Measurements from ENCODE around the gene SLC13A3. TPM values are rescaled to one million over a fixed set of nuclear protein-coding genes. Genes with fewer than 3 reads are reported as not detected.

Gene SLC13A3
- total and polyA plus RNA-seq, 4 donors: 1.1 to 2.4 (median 2.0) TPM

DNA sequence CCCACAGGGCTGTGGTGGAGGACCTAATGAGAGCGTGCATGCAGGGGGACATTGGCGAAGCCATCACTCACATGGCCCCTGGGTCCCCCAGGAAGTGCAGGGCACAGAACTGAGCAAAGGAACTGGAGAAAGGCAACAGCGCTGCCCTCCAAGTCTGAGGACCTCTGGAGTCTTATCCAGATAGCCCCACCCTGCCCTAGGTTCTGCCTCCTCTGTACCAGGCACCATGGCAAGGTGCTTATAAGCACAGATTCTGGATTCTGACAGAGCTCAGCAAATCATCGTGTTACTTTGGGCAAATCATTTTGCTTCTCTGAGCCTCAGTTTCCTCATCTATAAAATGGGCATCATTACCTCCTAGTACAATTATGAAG is 44.5 kb downstream of the SLC13A3 start:
- H3K4me3 ChIP-seq: no peak overlapping the region
- no peaks in the 10 kb centered on the region for H3K9me3 ChIP-seq (ENCODE audit: control insufficient read depth in 4 of 4, insufficient read depth in 3 of 4, low read length in 3 of 4)
- no peaks in the 10 kb centered on the region for H3K4me1 ChIP-seq (ENCODE audit: control insufficient read depth in 5 of 5, insufficient read depth in 5 of 5, low read length in 5 of 5)
- H3K9ac ChIP-seq (ENCODE audit: insufficient read depth in 1 of 2, low read length in 2 of 2): no peak overlapping the region
- H3K36me3 ChIP-seq (ENCODE audit: control insufficient read depth in 4 of 4, insufficient read depth in 4 of 4, low read length in 4 of 4): no peaks in the 10 kb centered on the region
- H3K27me3 ChIP-seq (ENCODE audit: control insufficient read depth in 3 of 3, insufficient read depth in 3 of 3, low read length in 2 of 3): no peaks in the 10 kb centered on the region
- H3K27ac ChIP-seq (ENCODE audit: low read depth in 1 of 2, low read length in 1 of 2): no peak overlapping the region
- ATAC-seq (ENCODE audit: insufficient read depth, low FRiP score): no peak
- TF ChIP-seq, protein P1, sequence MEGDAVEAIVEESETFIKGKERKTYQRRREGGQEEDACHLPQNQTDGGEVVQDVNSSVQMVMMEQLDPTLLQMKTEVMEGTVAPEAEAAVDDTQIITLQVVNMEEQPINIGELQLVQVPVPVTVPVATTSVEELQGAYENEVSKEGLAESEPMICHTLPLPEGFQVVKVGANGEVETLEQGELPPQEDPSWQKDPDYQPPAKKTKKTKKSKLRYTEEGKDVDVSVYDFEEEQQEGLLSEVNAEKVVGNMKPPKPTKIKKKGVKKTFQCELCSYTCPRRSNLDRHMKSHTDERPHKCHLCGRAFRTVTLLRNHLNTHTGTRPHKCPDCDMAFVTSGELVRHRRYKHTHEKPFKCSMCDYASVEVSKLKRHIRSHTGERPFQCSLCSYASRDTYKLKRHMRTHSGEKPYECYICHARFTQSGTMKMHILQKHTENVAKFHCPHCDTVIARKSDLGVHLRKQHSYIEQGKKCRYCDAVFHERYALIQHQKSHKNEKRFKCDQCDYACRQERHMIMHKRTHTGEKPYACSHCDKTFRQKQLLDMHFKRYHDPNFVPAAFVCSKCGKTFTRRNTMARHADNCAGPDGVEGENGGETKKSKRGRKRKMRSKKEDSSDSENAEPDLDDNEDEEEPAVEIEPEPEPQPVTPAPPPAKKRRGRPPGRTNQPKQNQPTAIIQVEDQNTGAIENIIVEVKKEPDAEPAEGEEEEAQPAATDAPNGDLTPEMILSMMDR (IDR thresholded peaks at IDR 0.05; ENCODE audit: control extremely low read depth, extremely low read depth): no peak
- no peak for DNase-seq
- 97 to 98% methylated on average over 4 of the region's 4 CpGs for WGBS, 2 donors

DNA sequence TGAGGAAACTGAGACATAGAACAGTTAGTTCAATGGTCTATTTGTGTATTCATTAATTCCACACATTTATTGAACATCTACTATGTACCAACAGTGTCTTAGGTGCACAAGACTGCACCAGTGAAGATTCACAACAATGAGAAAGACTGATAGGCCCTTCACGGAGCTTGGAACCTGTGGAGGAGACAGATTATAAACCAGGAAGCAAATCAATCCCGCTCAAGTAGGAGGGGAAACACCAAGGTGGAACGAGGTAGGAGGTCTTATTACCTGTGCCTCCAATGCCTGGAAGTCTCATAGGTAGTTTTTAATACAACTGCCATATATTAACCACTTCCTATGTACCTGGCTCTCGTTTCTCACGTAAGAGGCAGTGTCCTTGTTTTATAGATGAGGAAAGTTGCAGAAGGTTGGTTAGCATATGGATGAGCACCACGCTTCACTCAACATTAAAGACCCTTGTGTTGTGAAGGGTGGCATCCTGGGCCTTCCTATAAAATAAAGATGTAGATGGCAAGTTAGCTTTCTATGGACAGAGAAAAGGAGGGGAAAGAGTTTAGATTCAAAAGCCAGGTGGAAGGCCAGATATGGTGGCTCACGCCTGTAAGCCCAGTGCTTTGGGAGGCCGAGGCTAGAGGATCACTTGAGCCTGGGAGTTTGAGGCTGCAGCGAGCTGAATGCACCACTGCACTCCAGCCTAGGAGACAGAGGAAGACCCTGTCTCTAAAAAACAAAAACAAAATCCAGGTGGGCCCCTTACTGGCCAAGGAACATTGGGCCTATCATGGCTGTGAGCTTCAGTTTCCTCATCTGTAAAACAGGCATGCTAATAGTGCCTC is 45.1 kb downstream of the SLC13A3 start:
- no peaks in the 10 kb centered on the region for H3K36me3 ChIP-seq (ENCODE audit: control insufficient read depth in 4 of 4, insufficient read depth in 4 of 4, low read length in 4 of 4)
- TF ChIP-seq, protein P1 (IDR thresholded peaks at IDR 0.05; ENCODE audit: control extremely low read depth, extremely low read depth): no peak
- H3K4me3 ChIP-seq: no peak overlapping the region
- H3K4me1 ChIP-seq (ENCODE audit: control insufficient read depth in 5 of 5, insufficient read depth in 5 of 5, low read length in 5 of 5): no peaks in the 10 kb centered on the region
- ATAC-seq (ENCODE audit: insufficient read depth, low FRiP score) (no peak), DNase-seq (no peak)
- WGBS, 2 donors: 83 to 91% methylated on average over 9 of the region's 9 CpGs
- H3K9ac ChIP-seq (ENCODE audit: insufficient read depth in 1 of 2, low read length in 2 of 2): no peak overlapping the region
- no peaks in the 10 kb centered on the region for H3K9me3 ChIP-seq (ENCODE audit: control insufficient read depth in 4 of 4, insufficient read depth in 3 of 4, low read length in 3 of 4)
- H3K27me3 ChIP-seq (ENCODE audit: control insufficient read depth in 3 of 3, insufficient read depth in 3 of 3, low read length in 2 of 3): no peaks in the 10 kb centered on the region
- no peak overlapping the region for H3K27ac ChIP-seq (ENCODE audit: low read depth in 1 of 2, low read length in 1 of 2)

DNA sequence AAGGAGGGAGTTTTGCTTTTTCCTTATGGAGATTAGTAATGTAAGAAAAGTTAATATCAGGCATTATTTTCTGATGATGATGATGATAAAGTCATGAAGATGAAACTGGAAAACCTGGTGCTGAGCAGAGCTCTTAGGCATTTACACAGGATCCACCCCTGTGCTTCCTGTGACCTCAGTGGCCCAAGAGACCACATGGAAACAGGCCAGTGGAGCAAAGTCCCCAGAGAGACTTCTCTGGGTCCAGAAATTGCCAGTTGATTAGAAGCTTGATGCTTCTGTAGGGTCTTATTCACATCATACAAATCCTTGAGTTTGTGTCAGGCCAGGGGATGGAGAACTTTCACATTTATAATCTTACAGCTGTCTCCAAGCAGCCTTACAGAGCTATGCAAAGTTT is 46.1 kb downstream of the SLC13A3 start:
- ATAC-seq (ENCODE audit: insufficient read depth, low FRiP score) (no peak), DNase-seq (no peak)
- H3K9ac ChIP-seq (ENCODE audit: insufficient read depth in 1 of 2, low read length in 2 of 2): no peak overlapping the region
- H3K27ac ChIP-seq (ENCODE audit: low read depth in 1 of 2, low read length in 1 of 2): no peak overlapping the region
- H3K36me3 ChIP-seq (ENCODE audit: control insufficient read depth in 4 of 4, insufficient read depth in 4 of 4, low read length in 4 of 4): no peaks in the 10 kb centered on the region
- H3K9me3 ChIP-seq (ENCODE audit: control insufficient read depth in 4 of 4, insufficient read depth in 3 of 4, low read length in 3 of 4): peaks cover 0 to 2% (median 0%) of the 10 kb centered on the region in 4 donors
- H3K27me3 ChIP-seq (ENCODE audit: control insufficient read depth in 3 of 3, insufficient read depth in 3 of 3, low read length in 2 of 3): no peaks in the 10 kb centered on the region
- no peak overlapping the region for H3K4me3 ChIP-seq
- TF ChIP-seq, protein P1 (IDR thresholded peaks at IDR 0.05; ENCODE audit: control extremely low read depth, extremely low read depth): no peak
- no peaks in the 10 kb centered on the region for H3K4me1 ChIP-seq (ENCODE audit: control insufficient read depth in 5 of 5, insufficient read depth in 5 of 5, low read length in 5 of 5)
